HG02852 (cell line): ENCODE measurements around the gene ACBD4.
A peak's percentile ranks its signal among the peaks of the same experiment; 100 is the strongest.

Experiments used
- ATAC-seq: cut with Tn5 transposase; IDR thresholded peaks from one replicate; pipeline ENCODE4 v1.9.1; 2021; ENCODE audit warnings: mild to moderate bottlenecking, moderate library complexity; ENCODE audit not compliant: unreplicated experiment

Gene ACBD4

DNA sequence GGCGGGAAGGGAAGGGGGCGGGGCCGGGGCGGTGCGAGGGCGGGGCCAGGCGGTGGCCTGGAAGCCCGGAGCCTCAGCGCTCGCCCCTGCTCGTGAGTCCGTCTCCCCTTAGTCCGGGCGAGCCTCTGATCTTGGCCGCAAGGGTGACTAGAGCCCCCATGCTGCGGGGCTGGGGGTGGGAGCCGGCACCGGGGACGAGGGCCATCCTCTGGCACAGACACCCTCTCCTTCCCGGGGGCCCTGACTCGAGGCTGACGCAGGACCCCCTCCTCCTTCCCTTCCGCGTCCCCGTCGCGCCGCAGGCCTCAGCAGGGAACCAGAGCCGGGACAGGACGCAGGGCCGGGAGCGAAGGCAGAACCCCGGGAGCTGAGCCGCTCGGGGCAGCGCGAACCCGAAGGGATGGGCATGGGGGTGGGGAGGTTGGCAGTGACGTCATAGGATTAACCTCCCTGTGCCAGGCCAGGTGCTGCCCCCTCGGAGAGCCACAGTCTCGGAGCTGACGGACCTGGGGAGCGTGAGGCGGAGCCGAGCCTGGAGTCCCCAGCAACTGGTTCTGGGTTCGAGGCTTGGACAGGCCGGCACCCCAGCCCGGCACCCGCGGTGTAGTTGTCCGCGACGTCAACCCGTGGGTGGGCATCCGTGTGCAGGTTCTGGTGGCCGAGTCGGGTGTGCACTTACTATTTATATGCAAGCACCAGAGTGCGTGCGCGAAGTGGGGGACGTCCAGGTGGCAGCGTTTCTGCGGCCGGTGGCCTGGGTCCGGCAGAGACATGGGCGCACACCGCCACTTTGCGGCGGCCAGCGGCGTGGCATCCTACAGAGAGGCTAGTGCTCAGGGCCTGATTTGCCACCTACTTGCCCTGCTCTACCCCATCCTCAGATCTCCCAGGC is 2.7 kb upstream of the ACBD4 start:
- peak; percentile 33 for ATAC-seq

DNA sequence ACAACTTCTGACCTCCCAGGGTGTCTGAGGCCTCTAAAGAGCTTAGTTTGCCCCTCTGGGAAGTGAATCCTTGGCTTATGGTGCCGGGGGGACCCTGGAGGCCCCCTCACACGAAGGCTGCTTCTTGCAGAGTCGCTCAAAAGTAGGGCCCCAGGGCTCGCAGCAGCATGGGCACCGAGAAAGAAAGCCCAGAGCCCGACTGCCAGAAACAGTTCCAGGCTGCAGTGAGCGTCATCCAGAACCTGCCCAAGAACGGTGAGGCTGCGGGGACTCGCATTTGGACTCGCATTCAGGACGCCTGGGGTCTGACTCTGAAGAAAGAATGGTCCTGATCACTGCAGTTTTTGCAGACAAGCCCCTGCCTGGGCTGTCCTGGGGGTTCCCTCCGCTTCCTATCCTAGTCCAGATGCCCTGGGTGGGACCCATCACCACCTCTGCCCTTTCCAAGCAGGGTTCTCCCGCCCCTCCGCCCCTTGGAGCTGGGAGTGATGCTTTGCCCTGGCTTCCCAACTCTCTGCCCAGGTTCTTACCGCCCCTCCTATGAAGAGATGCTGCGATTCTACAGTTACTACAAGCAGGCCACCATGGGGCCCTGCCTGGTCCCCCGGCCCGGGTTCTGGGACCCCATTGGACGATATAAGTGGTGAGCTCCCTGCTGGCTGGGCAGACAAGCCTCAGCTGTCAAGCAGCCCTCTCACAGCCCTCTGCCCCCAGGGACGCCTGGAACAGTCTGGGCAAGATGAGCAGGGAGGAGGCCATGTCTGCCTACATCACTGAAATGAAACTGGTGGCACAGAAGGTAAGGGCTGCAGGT is 698 bp downstream of the ACBD4 start:
- no peak for ATAC-seq

DNA sequence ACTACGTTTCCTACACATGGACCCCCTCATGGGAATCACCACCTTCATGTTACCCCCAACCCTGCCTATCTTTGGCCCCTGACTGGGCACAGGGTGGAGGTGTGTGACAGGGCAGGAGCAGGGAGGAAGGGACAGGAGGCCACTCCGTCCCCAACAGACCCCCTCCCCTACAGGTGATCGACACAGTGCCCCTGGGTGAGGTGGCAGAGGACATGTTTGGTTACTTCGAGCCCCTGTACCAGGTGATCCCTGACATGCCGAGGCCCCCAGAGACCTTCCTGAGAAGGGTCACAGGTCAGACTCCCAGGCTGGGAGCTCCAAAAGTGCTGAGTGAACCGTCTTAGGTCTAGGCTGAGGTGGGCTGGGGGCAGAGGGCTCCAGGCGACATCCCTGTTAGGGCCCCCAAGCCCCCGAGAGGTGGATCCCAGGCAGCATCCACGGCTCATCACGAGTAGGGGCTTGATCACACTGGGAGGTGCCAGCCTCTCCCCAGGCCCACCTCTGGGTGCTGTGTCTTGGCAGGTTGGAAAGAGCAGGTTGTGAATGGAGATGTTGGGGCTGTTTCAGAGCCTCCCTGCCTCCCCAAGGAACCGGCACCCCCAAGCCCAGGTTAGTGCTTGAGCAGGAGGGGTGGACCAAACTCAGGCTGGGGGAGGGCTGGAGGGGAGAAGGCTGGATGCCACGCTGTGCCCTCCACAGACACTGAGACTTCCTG is 1.5 kb downstream of the ACBD4 start:
- no peak for ATAC-seq

DNA sequence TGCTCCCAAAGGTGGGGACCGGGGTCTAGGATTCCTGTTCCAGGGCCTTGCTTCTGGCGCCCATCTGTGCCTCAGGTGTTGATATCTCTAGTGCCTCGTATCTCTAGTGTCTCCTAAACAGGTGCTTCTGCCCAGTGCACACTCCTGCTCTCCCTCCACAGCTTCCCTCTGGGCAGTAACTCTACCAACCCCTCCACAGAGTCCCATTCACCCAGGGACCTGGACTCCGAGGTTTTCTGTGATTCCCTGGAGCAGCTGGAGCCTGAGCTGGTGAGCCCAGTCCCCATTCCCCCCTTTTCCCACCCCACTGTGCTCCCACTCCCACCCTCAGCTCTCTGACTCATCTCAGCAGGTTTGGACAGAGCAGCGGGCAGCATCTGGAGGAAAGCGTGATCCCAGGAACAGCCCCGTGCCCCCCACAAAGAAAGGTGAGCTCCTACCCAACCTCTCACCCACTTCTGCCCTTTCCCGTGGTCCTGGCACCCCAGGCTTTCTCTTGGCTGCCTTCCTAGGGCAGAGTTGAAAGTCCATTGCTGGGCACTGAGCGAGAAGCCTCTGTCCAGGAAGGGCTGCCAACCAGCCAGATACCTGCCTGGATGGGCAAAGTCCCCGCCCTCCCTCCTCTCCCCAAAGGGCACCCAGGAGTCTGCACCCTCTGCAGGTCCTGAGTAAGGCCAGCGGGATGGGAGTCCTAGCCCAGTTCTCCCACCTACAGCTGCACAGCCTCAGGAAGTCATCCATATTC is 2.2 kb downstream of the ACBD4 start:
- no peak for ATAC-seq

DNA sequence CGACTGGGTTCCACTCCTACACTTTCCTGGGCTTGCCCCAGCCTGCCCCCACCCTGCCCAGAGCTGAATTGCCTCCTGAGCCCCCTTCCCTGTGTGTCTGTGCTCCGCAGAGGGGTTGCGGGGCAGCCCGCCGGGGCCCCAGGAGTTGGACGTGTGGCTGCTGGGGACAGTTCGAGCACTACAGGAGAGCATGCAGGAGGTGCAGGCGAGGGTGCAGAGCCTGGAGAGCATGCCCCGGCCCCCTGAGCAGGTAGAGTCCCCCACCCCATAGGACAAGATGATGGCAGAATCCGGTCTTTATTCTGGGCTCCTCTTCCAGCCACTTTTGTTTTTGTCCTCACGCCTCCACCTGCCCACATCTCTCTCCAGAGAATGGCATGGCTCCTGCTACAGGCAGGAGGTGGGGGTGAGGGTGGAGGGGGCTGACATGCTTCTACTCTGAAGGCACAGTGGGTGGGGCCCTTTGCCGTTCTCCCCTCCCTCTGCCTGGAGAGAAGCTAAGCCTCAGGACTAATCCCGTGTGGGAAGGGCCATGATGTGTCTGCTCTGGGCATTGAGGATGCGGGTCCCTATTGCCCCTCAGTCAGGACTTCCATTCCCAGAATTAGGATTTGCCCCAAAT is 3.5 kb downstream of the ACBD4 start:
- ATAC-seq: no peak

DNA sequence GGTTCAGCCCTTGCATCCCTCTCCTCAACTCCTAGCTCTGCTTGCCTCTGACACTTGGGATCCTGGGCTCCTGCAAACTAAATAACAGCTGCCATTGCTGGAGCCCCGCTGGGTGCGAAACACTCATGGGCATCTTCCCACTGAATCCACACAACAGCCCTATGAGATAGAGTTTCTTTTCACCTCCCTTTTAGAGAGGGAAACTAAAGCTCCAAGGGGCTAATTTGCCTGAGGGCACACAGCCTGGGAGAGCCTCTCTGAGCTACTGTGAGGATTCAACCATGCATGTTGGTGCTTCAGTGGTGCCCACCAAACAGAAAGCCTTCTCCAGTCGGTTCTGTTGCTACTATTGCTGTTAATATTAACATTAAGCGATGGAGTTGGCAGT is 4.0 kb downstream of the ACBD4 start:
- ATAC-seq: no peak

DNA sequence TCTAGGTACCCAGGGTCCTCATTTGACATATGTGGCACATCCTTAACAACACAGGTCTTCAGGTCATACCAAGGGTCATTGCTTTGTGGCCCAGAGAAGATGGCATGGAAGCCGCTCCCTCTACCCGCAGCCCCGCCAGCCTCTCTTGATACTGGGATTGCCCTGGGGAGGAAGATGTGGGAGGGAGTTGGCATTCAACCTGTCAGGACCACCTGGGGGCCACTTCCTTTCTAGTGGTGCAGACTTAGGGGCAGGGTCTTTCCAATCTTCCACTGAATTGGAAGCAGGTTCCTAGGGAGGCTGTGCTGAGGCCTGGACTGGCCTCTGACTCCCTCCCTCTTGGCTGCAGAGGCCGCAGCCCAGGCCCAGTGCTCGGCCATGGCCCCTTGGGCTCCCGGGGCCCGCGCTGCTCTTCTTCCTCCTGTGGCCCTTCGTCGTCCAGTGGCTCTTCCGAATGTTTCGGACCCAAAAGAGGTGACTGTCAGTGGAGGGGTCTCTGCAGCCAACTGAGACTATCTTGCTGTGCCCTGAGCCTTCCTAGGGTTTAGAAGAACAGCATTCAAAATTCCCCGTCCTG is 7.7 kb downstream of the ACBD4 start:
- no peak for ATAC-seq

DNA sequence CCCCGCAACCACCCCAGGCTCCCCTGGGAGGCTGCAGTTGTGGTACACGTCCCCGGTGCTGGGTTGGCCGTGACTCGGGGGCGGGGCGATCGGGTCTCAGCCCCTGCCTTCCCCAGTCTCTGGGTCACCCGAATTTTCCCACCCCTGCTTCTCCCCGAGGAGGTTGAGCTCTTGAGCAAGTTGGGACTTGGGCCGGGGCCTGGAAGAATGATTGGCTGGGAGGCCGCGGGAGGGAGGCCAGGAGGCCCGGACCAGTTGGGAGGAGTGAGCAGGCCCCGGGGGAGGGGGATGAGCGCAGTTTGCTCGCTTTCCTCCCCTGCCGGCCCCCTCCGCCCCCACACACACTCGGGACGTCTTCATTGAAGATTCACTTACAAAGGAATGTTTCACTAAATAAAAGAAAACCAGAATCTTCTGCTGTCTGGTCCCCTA is 8.3 kb downstream of the ACBD4 start:
- ATAC-seq: no peak

DNA sequence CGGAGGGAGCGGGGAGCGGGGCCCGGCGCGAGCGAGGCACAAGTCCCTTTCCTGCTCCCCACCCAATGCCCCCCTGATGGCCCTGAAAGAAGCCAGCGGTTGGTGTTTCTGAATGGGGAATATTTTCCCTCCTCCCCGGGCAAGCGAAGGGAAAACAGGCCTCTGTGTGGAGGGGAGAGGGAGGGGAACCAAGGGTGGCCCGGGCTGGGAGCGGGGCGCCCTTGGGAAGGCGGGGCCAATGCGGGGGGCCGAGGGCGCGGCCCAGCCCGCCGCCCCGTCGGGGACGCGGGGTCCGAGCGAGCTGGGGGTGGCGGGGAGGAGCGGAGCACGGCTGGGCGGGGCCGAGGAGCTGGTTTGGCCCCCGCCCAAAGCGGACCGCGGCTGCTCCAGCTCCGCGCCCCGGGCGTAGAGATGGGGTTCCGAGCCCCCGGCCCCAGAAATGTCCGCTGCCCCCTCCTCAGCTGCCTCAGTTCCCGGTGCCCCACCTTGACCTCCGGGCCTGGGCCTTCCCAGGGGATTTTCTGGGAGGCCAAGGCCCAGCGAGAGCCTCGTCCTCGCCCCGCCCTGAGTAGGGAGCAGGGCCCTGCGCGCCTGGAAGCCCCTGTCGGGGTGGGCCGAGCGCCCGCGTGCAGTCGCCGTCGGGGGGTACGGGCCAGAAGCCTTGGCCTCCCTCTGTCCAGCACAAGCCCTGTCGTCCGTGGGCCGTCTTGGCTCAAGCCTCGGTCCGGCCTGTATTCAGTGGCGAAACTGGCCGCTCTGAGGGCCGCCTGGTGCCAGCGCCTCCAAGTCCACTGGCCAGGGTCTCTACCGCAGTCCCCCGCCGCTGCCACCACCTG is 8.9 kb downstream of the ACBD4 start:
- ATAC-seq: no peak

DNA sequence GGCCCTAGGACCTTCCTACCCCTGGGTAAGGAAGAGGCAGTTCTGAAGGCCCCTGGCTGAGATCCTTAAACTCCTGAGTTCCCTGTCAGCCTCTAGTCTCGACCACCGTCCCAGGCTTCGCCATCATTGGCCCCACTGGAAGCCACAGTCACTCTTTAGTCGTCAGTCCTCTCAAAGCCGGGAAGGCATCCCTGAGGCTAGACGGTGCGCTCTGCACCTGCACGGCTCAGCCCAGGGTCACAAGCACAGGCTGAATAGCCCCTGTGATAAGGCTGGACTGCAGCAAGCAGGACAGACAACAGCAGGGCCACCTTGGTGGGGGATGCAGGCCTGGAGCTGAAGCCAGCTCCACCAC is 9.5 kb downstream of the ACBD4 start:
- ATAC-seq: no peak

DNA sequence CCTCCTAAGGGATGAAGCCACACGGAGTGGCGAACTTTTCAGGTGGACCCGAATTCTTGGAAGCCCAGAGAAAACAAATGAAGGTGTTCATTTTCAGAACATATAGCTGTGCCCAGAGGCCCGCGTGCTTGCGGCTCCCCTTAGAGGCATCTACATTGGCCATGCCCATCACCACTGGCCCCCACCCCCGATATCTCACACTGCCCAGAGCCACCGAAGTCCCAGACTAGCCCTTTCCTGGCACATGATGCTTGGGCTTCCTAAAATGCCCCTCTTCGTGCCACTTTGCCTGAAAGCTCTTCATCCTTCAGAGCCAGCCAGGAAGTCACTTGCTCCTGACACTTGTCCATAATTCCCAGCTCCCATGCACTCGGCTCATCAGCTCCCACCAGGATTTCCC is 10.7 kb downstream of the ACBD4 start:
- ATAC-seq: no peak

DNA sequence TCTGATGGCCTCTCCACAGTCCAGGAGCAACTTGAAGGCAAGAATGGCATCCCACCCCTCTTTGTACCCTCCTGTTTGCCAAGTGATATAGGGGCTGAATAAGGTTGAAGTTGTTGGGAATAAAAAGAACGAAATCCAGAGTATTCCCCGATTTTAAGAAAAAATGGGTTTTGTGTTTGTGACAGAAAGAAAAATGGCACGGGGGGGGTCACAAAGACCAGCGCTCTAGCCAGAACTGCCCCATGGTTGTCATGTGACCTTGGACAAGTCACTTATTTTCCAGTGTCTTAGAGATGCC is 11.1 kb downstream of the ACBD4 start:
- ATAC-seq: no peak

DNA sequence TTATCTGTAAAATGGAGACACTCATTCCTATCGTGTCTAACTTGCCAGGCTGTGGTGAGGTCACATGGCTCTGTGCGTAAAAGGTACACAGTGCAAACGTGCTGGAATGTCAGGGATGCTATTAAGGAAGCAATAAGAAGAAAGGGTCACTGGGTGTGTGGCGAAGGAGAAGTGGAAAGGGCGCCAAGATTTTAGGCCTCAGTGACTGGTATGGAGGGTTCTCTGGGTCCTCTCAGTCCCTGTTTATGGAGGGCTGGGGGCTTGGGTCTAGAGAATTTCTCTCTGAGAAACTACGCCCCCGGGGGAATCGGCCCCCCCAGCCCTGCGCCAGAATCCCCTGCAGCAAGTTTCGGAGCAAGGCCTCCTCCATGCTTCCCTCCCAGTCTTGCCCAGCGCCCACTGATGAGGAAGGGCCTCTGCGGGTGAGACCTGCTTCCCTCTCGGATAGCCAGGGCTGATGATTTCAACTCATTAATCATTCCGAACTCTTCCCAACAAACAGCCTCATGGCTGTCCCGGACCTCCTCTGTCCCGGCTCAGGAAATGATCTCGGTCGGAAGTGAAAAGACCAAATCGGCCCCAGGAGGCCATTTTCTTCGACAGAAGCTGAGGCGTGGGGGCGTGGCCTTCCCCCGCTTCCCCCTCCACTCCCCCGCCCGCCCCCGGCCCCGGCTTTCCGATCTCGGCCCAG is 11.5 kb downstream of the ACBD4 start:
- ATAC-seq: no peak

DNA sequence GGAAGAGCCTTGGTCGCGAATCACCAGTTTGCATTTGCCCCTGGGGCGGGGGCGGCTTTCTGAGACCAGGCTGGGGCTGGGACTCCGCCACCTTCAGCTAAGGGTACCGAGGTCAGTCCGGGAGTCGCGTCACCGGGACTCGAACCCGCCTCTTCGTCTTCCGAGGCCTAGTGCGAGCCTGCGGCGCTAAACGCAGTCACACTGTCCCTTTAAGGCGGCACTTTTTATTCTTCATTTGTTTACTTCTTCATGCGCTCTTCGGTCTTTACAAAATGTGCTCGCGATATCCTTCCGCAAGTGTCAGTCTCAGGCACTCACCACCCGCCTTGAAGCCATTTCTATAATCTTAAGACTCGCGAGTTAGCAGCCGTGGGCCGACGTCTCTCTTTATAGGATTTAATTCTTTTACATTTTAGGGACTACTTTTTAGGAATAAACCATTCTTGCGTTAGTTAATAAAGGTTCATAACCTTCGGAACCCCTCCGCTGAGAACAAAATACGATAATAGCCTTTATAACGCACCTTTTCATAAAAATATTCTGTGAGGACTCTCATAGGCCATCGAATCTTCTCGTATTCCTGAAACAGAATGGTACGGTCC is 12.2 kb downstream of the ACBD4 start:
- ATAC-seq: no peak

DNA sequence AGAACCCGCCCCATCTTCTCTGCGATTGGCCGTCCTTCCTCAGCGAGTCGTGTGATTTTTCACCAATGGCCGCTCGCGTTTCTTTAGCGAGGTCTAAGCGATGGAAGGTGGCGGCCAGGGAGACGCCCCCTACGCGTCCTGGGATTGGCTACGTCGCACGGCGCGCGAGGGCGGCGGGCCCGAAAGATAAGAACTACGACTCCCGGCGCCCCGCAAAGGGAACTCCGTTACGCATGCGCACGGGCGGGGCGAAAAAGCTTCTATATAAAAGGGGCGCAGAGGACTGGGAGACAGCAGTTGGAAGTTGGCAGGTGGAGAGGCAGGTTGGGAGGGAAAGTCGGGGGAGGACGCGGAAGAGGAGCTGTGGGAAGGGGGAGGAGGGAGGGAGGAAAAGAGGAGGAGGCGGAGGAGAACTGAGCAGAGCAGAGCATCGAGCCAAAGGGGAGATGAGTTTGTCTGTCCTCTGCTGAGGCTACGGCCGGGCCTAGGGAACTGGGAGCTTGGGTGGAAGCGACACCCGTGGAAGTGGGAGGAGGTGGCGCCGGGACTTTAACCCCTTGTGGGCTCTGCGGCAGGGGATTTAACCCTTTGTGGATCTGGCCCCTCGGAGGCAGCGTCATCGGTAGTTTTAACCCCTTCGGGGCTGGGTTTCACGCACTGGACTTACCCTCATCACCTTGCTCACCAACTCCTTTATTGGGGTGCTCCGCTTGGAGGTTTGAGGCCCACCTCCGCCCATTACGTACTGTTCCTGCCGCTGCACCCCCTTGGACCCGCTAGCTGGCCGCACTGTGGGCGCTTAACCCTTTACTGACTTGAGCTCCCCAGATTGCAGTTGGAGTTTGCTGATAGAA is 12.9 kb downstream of the ACBD4 start, which contains the start of gene HEXIM1:
TSS of gene HEXIM1 (plus strand) at position 293 of the 854 bp plus-strand sequence. CDS start 716 bp downstream, outside the sequence.
- peak; percentile 53 for ATAC-seq

DNA sequence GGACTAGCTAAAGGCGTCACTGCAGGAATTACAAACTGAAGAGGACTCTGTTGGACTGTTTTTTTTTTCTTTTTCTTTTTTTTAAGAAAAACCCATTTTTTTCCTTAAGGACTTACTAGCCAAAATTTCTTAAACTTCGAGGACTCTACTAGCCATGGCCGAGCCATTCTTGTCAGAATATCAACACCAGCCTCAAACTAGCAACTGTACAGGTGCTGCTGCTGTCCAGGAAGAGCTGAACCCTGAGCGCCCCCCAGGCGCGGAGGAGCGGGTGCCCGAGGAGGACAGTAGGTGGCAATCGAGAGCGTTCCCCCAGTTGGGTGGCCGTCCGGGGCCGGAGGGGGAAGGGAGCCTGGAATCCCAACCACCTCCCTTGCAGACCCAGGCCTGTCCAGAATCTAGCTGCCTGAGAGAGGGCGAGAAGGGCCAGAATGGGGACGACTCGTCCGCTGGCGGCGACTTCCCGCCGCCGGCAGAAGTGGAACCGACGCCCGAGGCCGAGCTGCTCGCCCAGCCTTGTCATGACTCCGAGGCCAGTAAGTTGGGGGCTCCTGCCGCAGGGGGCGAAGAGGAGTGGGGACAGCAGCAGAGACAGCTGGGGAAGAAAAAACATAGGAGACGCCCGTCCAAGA is 13.7 kb downstream of the ACBD4 start:
- peak; percentile 25 for ATAC-seq
